IPS-18a (cell line): ENCODE data around the gene ENOSF1.
"Not testable (repeated sequence)": the region's sequence is repeated elsewhere in the genome, so short reads cannot be mapped to it uniquely, and the experiment has no call there.

Experiments used
- H3K27ac ChIP-seq: one replicate; pipeline ENCODE4 v1.5.1; 2013; ENCODE audit warnings: low read length
- H3K27me3 ChIP-seq: one replicate; pipeline ENCODE4 v1.6.1; 2013; ENCODE audit warnings: mild to moderate bottlenecking, low read length; ENCODE audit not compliant: control insufficient read depth, insufficient read depth
- H3K36me3 ChIP-seq: one replicate; pipeline ENCODE4 v1.6.1; 2013; ENCODE audit warnings: low read depth, low read length; ENCODE audit not compliant: control insufficient read depth
- H3K4me1 ChIP-seq: one replicate; pipeline ENCODE4 v1.6.1; 2013; ENCODE audit warnings: low read depth, low read length; ENCODE audit not compliant: control insufficient read depth
- H3K4me3 ChIP-seq: one replicate; pipeline ENCODE4 v1.5.1; 2013; ENCODE audit warnings: low read length
- H3K9ac ChIP-seq: one replicate; pipeline ENCODE4 v1.6.1; 2013; ENCODE audit warnings: mild to moderate bottlenecking, low read length, moderate library complexity
- H3K9me3 ChIP-seq: one replicate; pipeline ENCODE4 v1.6.1; 2013; ENCODE audit warnings: low read depth, low read length; ENCODE audit not compliant: control insufficient read depth

ENOSF1 gene

GRCh38 chr18:703213-703967, 9.0 kb downstream of the ENOSF1 start:
- Histone ChIP-seq H3K4me3 (no peak overlapping the region), H3K9me3 (no peaks in the 10 kb centered on the region), H3K27me3 (no peaks in the 10 kb centered on the region), H3K4me1 (no peaks in the 10 kb centered on the region), H3K27ac (no peak overlapping the region), H3K36me3 (peaks cover 13% of the 10 kb centered on the region), H3K9ac (no peak overlapping the region)

- H3K27me3 ChIP-seq = no peaks in the 10 kb centered on the region
- H3K4me1 ChIP-seq = no peaks in the 10 kb centered on the region
- H3K9ac ChIP-seq = no peak overlapping the region
- no peaks in the 10 kb centered on the region for H3K9me3 ChIP-seq
- no peak overlapping the region for H3K4me3 ChIP-seq
- H3K27ac ChIP-seq = no peak overlapping the region
- H3K36me3 ChIP-seq = peaks cover 6% of the 10 kb centered on the region
Measured at GRCh38 chr18:697800-698199, 14.6 kb downstream of the ENOSF1 start.

- Histone ChIP-seq H3K36me3 (peaks cover 9% of the 10 kb centered on the region), H3K4me3 (no peak overlapping the region), H3K4me1 (no peaks in the 10 kb centered on the region), H3K9me3 (no peaks in the 10 kb centered on the region), H3K9ac (no peak overlapping the region), H3K27me3 (no peaks in the 10 kb centered on the region), H3K27ac (no peak overlapping the region)
Measured at GRCh38 chr18:697012-697411, 15.4 kb downstream of the ENOSF1 start.

GRCh38 chr18:693466-694187, 18.8 kb downstream of the ENOSF1 start:
- H3K36me3 ChIP-seq = peaks cover 16% of the 10 kb centered on the region
- no peak overlapping the region for H3K27ac ChIP-seq
- H3K27me3 ChIP-seq = no peaks in the 10 kb centered on the region
- H3K4me1 ChIP-seq = no peaks in the 10 kb centered on the region
- no peaks in the 10 kb centered on the region for H3K9me3 ChIP-seq
- H3K4me3 ChIP-seq = no peak overlapping the region
- H3K9ac ChIP-seq = no peak overlapping the region

- Histone ChIP-seq H3K4me3 (no peak overlapping the region), H3K4me1 (no peaks in the 10 kb centered on the region), H3K9ac (no peak overlapping the region), H3K9me3 (no peaks in the 10 kb centered on the region), H3K27ac (no peak overlapping the region), H3K36me3 (peaks cover 16% of the 10 kb centered on the region), H3K27me3 (peaks cover 4% of the 10 kb centered on the region)
Measured at GRCh38 chr18:692824-693223, 19.6 kb downstream of the ENOSF1 start.

- H3K9ac ChIP-seq = no peak overlapping the region
- H3K4me3 ChIP-seq = no peak overlapping the region
- peaks cover 9% of the 10 kb centered on the region for H3K27me3 ChIP-seq
- H3K27ac ChIP-seq = no peak overlapping the region
- H3K36me3 ChIP-seq = peaks cover 12% of the 10 kb centered on the region
- peaks cover 23% of the 10 kb centered on the region for H3K4me1 ChIP-seq
- no peaks in the 10 kb centered on the region for H3K9me3 ChIP-seq
Measured at GRCh38 chr18:688323-688722, 24.1 kb downstream of the ENOSF1 start.

- Histone ChIP-seq H3K27ac (no peak overlapping the region), H3K4me1 (peaks cover 23% of the 10 kb centered on the region), H3K4me3 (peak overlapping the region; percentile 42), H3K9me3 (no peaks in the 10 kb centered on the region), H3K36me3 (peaks cover 13% of the 10 kb centered on the region), H3K9ac (no peak overlapping the region), H3K27me3 (peaks cover 9% of the 10 kb centered on the region)
Measured at GRCh38 chr18:686339-687111, 25.9 kb downstream of the ENOSF1 start.

GRCh38 chr18:685438-685837, 27.0 kb downstream of the ENOSF1 start:
- Histone ChIP-seq H3K4me1 (peaks cover 23% of the 10 kb centered on the region), H3K4me3 (no peak overlapping the region), H3K27ac (no peak overlapping the region), H3K27me3 (peaks cover 9% of the 10 kb centered on the region), H3K9me3 (no peaks in the 10 kb centered on the region), H3K36me3 (peaks cover 13% of the 10 kb centered on the region), H3K9ac (no peak overlapping the region)

- Histone ChIP-seq H3K4me3 (no peak overlapping the region), H3K4me1 (peaks cover 23% of the 10 kb centered on the region), H3K27ac (no peak overlapping the region), H3K36me3 (peaks cover 13% of the 10 kb centered on the region), H3K9ac (no peak overlapping the region), H3K27me3 (peaks cover 9% of the 10 kb centered on the region), H3K9me3 (no peaks in the 10 kb centered on the region)
Measured at GRCh38 chr18:683531-683930, 28.9 kb downstream of the ENOSF1 start.

- Histone ChIP-seq H3K9me3 (no peaks in the 10 kb centered on the region), H3K4me1 (peaks cover 23% of the 10 kb centered on the region), H3K9ac (no peak overlapping the region), H3K4me3 (no peak overlapping the region), H3K36me3 (peaks cover 15% of the 10 kb centered on the region), H3K27me3 (peaks cover 5% of the 10 kb centered on the region), H3K27ac (no peak overlapping the region)
Measured at GRCh38 chr18:682833-683232, 29.6 kb downstream of the ENOSF1 start.

GRCh38 chr18:682416-682815, 30.0 kb downstream of the ENOSF1 start:
- not testable (repeated sequence) for H3K27me3 ChIP-seq, H3K9ac ChIP-seq, H3K4me3 ChIP-seq, H3K9me3 ChIP-seq, H3K27ac ChIP-seq
- Histone ChIP-seq H3K36me3 (peaks cover 19% of the 10 kb centered on the region), H3K4me1 (peaks cover 21% of the 10 kb centered on the region)
